Stimulated activated CD8-positive, alpha-beta memory T cell treated with anti-CD3 and anti-CD28 coated beads, Interleukin-15, amount 100 ng/mL, for 1 hour (primary cell): ENCODE measurements around the gene ADAMTS12.
"Not testable (repeated sequence)": the region's sequence is repeated elsewhere in the genome, so short reads cannot be mapped to it uniquely, and the experiment has no call there.

Source experiments
- DNase-seq: peaks from one replicate; pipeline ENCODE4 v3.0.0-alpha.2; 2020; ENCODE audit warnings: low read depth

The ADAMTS12 gene, protein sequence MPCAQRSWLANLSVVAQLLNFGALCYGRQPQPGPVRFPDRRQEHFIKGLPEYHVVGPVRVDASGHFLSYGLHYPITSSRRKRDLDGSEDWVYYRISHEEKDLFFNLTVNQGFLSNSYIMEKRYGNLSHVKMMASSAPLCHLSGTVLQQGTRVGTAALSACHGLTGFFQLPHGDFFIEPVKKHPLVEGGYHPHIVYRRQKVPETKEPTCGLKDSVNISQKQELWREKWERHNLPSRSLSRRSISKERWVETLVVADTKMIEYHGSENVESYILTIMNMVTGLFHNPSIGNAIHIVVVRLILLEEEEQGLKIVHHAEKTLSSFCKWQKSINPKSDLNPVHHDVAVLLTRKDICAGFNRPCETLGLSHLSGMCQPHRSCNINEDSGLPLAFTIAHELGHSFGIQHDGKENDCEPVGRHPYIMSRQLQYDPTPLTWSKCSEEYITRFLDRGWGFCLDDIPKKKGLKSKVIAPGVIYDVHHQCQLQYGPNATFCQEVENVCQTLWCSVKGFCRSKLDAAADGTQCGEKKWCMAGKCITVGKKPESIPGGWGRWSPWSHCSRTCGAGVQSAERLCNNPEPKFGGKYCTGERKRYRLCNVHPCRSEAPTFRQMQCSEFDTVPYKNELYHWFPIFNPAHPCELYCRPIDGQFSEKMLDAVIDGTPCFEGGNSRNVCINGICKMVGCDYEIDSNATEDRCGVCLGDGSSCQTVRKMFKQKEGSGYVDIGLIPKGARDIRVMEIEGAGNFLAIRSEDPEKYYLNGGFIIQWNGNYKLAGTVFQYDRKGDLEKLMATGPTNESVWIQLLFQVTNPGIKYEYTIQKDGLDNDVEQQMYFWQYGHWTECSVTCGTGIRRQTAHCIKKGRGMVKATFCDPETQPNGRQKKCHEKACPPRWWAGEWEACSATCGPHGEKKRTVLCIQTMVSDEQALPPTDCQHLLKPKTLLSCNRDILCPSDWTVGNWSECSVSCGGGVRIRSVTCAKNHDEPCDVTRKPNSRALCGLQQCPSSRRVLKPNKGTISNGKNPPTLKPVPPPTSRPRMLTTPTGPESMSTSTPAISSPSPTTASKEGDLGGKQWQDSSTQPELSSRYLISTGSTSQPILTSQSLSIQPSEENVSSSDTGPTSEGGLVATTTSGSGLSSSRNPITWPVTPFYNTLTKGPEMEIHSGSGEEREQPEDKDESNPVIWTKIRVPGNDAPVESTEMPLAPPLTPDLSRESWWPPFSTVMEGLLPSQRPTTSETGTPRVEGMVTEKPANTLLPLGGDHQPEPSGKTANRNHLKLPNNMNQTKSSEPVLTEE (N-terminal part only)

DNA sequence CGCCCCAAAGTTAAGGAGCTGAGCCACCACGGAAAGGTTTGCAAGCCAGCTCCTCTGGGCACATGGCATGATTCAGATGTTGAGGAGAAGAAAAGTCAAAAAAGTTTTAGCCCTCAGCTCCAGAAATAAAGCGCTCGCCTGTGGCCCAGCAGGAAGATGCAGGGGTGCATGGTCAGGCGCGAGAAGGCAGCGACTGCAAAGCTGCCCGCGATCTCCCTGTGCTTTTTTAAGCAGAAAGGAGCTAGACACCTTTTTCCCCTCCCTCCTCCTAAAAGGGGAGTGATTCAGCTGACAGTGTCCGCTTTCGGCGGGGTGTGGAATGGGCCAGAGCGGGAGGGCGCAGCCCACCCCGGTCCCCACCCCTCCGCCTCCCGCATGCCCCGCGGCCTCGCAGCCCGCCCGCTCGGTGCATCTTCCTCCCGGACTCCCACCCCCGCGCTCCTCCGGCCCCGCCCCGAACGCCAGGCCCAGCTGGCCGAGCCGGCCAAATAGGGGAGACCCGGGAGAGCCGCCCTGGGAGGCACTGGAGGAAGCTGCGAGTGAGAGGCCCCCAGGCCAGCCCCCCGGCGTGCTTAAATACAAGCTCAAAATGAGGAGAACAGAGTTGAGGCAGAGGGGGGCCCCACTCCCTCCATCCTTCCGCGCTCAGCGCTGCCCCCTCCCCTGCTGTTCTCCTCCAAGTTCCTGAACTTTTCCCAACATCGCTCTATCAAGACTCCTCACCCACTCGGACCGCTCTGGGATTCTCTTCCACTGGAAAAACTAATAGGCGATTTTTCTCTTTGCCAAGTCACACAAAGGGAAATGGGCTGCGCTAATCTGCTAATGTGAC is at the start of gene ADAMTS12:
ADAMTS12 (minus strand) TSS at position 203 of the 832 bp plus-strand sequence; CDS start at position 69, 134 bp downstream.
- DNase-seq = no peak

- no peak for DNase-seq
These were observed 49.3 kb upstream of the ADAMTS12 start for GRCh38 chr5:33941090-33941489.

- DNase-seq = no peak
These were observed 47.9 kb upstream of the ADAMTS12 start for GRCh38 chr5:33939556-33940262.

DNA sequence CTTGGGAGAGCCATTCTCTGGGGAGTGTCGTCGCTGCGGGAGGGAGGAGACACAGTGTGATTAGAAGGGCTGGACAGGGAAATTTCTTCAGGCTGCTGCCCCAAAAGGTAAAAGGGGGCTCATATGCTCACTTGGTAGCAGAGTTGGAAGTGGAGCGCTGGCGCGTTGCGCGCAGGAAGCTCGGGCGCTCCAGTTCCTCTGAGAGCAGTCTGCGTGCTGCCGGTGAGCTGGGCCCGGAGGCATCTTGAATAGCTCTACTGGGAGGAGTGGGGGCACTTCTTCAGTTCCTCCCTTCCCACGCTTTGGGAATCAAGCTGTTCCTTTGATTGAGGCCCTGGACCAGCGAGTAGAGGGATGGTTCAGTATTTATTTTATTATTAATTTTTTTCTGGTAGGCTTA is 47.1 kb upstream of the ADAMTS12 start:
- DNase-seq = no peak

GRCh38 chr5:33938507-33938796 is 46.7 kb upstream of the ADAMTS12 start:
- no peak for DNase-seq

DNA sequence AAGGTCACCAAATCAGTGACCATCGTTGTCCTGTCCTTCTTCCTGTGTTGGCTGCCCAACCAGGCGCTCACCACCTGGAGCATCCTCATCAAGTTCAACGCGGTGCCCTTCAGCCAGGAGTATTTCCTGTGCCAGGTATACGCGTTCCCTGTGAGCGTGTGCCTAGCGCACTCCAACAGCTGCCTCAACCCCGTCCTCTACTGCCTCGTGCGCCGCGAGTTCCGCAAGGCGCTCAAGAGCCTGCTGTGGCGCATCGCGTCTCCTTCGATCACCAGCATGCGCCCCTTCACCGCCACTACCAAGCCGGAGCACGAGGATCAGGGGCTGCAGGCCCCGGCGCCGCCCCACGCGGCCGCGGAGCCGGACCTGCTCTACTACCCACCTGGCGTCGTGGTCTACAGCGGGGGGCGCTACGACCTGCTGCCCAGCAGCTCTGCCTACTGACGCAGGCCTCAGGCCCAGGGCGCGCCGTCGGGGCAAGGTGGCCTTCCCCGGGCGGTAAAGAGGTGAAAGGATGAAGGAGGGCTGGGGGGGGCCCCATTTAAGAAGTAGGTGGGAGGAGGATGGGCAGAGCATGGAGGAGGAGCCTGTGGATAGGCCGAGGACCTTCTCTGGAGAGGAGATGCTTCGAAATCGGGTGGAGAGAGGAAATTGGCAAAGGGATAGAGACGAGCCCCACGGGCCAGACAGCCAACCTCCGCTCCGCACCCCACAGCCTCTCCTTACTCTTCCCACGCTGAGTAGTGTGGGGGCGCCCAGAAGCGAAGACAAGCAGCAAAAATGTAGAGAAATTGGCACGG is 46.1 kb upstream of the ADAMTS12 start:
- no peak for DNase-seq

- no peak for DNase-seq
These were observed 45.4 kb upstream of the ADAMTS12 start for GRCh38 chr5:33937017-33937706.

DNA sequence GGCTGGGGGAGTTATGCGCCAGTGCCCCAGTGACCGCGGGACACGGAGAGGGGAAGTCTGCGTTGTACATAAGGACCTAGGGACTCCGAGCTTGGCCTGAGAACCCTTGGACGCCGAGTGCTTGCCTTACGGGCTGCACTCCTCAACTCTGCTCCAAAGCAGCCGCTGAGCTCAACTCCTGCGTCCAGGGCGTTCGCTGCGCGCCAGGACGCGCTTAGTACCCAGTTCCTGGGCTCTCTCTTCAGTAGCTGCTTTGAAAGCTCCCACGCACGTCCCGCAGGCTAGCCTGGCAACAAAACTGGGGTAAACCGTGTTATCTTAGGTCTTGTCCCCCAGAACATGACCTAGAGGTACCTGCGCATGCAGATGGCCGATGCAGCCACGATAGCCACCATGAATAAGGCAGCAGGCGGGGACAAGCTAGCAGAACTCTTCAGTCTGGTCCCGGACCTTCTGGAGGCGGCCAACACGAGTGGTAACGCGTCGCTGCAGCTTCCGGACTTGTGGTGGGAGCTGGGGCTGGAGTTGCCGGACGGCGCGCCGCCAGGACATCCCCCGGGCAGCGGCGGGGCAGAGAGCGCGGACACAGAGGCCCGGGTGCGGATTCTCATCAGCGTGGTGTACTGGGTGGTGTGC is 44.7 kb upstream of the ADAMTS12 start, which contains the start of gene RXFP3:
RXFP3 (plus strand) TSS at position 6 of the 636 bp plus-strand sequence; CDS start at position 361, 355 bp downstream.
- DNase-seq = no peak

DNA sequence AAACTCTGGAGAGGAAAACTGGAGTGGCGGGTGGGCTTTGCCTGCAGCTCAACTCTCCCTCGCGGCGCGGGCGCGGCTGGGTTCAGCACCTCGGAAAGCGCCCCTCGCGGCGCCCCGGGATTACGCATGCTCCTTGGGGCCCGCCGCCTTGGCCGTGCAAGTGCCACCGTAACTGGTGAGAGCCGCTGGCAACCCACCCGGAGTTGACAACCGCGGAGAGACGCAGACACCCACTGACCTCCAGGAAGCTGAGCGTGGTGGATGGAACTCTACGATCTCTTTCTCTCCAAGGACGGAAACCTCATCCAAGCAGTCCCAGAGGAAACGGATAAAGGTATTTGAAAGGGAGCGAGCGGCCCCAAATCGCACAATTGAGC is 44.2 kb upstream of the ADAMTS12 start:
- no peak for DNase-seq

DNA sequence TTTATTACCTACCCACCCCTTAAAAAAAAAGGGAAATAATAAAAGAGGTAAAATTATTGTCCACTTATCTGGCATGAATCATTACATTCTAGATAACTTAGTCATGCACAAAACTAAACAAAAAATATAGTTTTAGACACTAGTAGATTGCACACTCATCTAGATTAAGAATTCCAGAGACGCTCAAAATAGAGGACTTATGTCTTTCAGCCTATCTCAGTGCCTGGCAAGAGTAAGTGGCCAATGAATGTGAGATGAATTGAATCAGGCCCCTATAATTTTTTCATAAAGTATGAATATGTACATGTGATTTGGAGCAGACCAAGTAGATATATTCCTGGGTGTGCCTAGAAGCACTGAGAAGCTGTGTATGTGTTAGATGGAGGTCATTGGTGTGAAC is 42.4 kb upstream of the ADAMTS12 start:
- DNase-seq = no peak

DNA sequence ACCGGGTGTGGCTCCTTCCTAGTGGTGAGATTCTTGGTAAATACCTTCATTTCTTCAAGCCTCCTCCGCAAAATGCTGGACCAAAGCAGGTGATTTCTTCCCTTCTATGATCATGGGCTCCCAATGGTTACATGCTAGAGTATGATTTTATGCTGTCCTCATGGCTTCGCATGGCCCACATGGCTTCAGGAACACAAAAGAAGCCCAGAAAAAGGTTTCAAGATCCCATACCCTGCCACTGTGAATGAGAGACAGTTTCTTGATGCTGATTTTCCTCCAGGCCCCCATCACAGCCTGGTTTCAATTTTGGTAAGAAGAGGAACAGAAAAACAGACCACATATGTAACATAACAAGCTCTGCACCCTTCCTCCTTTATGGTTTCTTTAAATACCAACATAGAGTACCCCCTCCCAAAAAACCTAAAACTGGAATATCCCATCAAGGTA is 42.0 kb upstream of the ADAMTS12 start:
- DNase-seq = no peak

GRCh38 chr5:33931136-33931535 is 39.3 kb upstream of the ADAMTS12 start:
- no peak for DNase-seq

DNA sequence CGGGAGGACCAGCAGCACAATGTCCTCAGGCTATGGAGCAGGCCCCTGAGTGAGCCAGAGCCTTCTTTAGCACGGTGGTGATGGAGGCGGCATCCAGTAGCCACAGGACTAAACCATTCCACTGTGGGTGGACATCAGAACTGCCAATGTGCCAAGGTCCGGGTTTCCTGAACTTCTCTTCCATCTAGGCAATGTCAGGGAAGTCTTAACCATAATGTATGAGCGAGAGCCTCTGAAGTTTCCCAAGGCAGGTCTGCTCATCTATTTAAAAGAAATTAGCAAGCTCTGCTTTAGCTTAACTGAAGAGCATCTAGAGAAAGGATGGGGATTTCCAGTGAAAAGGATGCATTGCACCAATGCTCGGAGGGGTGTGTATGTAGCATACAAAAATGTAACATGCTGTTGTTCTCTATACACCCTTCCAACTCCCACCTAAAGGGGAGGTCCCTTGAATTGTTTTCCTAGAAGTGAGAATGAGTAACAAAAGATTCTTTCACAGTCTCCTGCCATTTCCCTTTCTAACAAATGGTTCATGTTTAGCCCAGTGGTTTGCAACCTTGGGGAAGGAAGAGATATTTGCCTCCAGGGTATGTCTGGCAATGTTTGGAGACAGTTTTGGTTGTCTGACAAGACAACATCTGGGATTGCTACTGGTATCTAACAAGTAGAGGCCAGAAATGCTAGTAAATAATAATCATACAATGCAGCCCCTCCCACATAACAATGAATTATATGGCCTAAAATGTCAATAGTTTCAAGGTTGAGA is 38.3 kb upstream of the ADAMTS12 start:
- no peak for DNase-seq

DNA sequence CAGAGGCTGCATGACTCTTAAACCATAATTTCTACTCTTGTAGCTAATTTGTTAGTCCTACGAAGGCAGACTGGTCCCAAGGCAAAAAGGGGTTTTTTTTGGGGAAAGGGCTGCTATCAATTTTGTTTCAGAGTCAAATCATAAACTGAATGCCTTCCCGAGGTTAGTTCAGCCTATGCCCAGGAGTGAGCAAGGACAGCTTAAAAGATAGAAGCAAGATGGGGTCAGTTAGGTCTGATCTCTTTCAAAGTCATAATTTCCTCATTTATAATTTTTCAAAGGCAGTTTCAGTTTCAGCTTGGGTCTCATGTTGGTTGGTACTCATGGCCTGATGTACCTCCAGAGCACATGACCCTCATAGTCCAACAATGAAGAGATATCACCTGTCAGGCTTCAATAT is 36.5 kb upstream of the ADAMTS12 start:
- no peak for DNase-seq

DNA sequence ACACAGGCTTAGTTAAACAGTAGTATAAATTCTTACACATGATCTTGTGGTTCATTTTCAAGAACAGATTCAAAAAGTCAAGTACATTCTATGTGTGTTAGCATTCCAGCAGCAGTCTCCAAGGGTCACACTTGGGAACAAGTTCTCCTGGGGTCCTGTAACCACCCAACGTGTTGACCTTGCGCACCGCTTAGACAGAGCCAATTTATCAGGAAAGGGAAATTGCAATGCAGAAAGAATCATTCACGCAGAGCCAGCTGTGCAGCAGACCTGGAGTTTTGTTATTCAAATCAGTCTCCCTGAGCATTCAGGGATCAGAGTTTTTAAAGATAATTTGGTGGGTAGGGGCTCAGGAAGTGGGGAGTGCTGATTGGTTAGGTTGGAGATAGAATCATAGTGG is 35.9 kb upstream of the ADAMTS12 start:
- DNase-seq = no peak

- no peak for DNase-seq
These were observed 33.5 kb upstream of the ADAMTS12 start for GRCh38 chr5:33925278-33925677.

GRCh38 chr5:33921002-33921401 is 29.2 kb upstream of the ADAMTS12 start:
- DNase-seq = no peak

DNA sequence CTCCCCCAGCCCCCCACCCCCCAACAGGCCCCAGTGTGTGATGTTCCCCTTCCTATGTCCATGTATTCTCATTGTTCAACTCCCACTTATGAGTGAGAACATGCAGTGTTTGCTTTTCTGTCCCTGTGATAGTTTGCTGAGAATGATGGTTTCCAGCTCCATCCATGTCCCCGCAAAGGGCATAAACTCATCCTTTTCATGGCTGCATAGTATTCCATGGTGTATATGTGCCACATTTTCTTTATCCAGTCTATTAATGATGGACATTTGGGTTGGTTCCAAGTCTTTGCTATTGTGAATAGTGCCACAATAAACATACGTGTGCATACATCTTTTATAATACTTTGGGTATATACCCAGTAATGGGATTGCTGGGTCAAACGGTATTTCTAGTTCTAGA is 23.1 kb upstream of the ADAMTS12 start:
- DNase-seq = not testable (repeated sequence)
